ENCODE results near the gene HNRNPH1. TPM values are rescaled to one million over a fixed set of nuclear protein-coding genes. Genes with fewer than 3 reads are reported as not detected.
"Not testable (repeated sequence)": the region's sequence is repeated elsewhere in the genome, so short reads cannot be mapped to it uniquely, and the experiment has no call there.

The HNRNPH1 gene, protein sequence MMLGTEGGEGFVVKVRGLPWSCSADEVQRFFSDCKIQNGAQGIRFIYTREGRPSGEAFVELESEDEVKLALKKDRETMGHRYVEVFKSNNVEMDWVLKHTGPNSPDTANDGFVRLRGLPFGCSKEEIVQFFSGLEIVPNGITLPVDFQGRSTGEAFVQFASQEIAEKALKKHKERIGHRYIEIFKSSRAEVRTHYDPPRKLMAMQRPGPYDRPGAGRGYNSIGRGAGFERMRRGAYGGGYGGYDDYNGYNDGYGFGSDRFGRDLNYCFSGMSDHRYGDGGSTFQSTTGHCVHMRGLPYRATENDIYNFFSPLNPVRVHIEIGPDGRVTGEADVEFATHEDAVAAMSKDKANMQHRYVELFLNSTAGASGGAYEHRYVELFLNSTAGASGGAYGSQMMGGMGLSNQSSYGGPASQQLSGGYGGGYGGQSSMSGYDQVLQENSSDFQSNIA
- total RNA-seq (1,000 to 10,000 TPM; 1,803 to 1,897 TPM), polyA plus RNA-seq (100 to 1,000 TPM in 2 of 3 donors, 10 to 100 TPM in 1; 97.0 to 120 (median 104) TPM), total RNA-seq (1,280 to 2,456 (median 1,485) reads per million in 6 experiments)

DNA sequence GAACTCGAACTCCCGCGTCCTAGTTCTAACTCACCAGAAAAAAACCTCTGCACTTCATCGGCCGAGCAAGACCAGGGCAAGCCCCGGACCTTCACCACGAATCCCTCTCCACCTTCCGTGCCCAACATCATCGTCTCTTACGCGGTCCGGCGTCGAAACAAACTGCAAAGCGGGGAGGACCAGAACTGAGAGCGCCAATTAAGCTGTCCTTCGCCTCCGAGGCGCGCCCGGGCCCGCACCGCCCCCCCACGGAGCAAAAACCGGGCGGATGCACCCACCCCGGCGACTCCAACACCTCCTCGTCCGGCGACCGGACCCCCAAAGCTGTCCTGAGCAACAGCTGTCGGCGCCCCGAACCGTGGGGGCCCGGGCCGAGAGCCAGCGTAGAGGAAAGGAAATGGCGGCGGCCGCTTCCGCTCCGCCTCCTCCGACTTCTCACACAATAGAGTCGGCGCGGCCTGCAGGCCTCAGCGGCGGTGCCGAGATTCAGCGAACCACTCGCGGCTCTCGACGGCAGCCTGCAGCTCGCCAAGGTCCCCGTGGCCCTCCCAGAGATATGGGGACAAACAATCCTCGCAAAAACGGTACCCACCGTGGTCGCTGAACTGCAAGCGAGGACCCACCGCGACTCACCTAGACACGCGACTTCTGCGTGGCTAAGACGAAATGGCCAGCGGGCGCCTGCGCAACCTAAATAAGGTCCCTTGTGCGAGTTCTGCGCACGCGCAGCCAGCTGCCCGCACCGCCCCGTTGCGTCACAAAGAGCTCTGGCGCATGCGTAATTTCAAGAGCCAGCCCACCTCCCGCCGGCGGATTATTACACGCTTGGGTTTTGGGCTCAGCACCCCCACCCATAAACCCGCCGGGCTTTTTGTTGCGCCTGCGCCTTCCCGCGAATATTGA is at the start of gene HNRNPH1:
Gene HNRNPH1, minus strand, starts transcription at position 669 of the 903 bp plus-strand sequence. Its CDS starts 538 bp downstream, at position 131.
- DNase-seq (peak; percentile 92 to 99 (median 99)), ATAC-seq (peak; percentile 70 to 75)
- Mint-ChIP-seq H3K4me3 (peak within 1 kb of the TSS; percentile 94 to 99 (median 98)), H3K9me3 (peaks cover 0 to 3% (median 0%) of the 10 kb centered on the region in 9 donors), H3K27me3 (no peaks in the 10 kb centered on the region), H3K27ac (peak within 1 kb of the TSS; percentile 97 to 100 (median 99)), H3K4me1 (peaks cover 27 to 55% (median 48%) of the 10 kb centered on the region in 4 donors), H3K36me3 (peaks cover 27 to 51% (median 32%) of the 10 kb centered on the region in 3 donors)
- POLR2A ChIA-PET, result interaction anchor here (0.6 to 5.7 kb wide), 42 partner anchors 9 to 1638 kb away, joined by 3 to 60 read pairs (median 5); partner anchors contain the start of genes CLK4, LTC4S, MAML1 and MGAT4B

DNA sequence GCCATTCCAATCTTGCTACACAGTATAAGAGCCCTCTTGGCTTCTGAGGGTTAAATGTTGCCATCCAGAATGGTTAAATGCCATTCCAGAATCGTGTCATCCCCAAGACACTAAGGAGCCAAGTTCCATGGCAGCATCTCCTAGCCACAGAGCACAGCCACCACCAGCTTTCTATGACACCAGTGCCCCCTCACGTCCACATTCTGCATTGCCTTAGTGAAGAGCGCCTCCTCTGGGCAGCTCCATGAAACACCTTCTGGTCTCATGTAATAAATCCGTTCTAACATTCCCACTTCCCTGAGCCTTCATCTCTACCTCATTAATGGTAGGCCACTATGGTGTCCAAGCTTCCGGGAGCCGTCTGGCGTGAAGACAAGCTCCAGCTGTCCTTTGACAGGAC is 44.9 kb upstream of the HNRNPH1 start:
- Mint-ChIP-seq H3K4me1 (no peaks in the 10 kb centered on the region), H3K27ac (no peak overlapping the region), H3K36me3 (peaks cover 0 to 7% (median 0%) of the 10 kb centered on the region in 3 donors), H3K9me3 (no peaks in the 10 kb centered on the region), H3K4me3 (no peak overlapping the region), H3K27me3 (peaks cover 0 to 1% (median 0%) of the 10 kb centered on the region in 5 donors)
- POLR2A ChIA-PET, result no interaction called here
- DNase-seq, result peak in 5 of 10 donors; percentile 24 to 35 (median 31)
- ATAC-seq, result peak; percentile 53 to 64

DNA sequence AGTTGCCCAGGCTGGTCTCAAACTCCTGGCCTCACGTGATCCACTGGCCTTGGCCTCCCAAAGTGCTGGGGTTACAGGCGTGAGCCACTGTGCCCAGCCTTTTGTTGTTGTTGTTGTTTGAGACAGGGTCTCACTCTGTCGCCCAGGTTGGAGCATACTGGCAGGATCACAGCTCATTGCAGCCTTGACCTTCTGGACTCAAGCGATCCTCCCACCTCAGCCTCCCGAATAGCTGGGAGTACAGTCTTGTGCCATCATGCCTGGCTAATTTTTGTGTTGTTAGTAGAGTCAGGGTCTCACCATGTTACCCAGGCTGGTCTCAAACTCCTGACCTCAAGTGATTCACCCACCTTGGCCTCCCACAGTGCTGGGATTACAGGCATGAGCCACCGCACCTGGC is 38.2 kb upstream of the HNRNPH1 start:
- DNase-seq, result not testable (repeated sequence)

DNA sequence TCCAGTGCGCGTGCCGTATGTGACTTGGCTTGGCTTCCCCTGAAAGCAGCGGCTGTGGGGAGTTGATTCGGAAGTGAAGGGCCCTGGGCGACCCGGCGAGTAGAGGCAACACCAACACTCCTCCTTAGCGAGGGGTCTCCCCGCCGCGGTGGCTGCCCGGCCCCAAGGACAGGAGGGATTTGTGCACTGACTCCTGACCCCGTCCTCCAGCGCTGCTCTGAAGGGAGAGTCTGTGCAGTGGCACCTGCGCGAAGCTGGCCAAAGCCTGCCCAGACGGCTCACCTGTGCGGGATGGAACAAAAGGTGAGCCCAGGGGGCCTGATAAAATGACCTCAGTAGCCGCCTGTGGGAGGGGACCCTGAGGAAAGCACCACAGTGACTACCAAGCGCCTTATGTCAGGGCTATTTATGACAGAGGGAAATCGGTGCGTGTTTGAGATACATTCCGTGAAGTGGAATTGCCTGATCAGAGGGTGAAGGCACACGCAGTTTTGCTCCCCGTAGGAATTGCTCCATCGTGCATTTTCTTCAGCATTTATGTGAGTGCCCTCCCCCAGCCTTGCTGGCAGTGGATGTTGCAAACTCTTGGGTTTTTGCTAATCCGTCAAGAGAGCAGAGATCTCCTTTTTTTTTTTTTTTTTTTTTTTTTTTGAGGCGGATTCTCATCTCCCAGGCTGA is 34.8 kb upstream of the HNRNPH1 start:
- not testable (repeated sequence) for H3K27me3 Mint-ChIP-seq, H3K9me3 Mint-ChIP-seq, H3K4me1 Mint-ChIP-seq, H3K36me3 Mint-ChIP-seq
- peak in 2 of 10 donors; percentile 23 for DNase-seq
- peak; percentile 71 to 74 for ATAC-seq
- Mint-ChIP-seq H3K27ac (peak overlapping the region in 3 of 10 donors; percentile 7 to 57 (median 52)), H3K4me3 (peak overlapping the region; percentile 63 to 80 (median 73))
- POLR2A ChIA-PET, result interaction anchor here (0.7 kb wide), 1 partner anchor 20 kb away, joined by 9 read pairs; no protein-coding TSS in a partner anchor

More for the DNA sequence above, 38.2 kb upstream of the HNRNPH1 start:
- H3K27ac Mint-ChIP-seq, ATAC-seq, H3K4me1 Mint-ChIP-seq, H3K9me3 Mint-ChIP-seq, H3K27me3 Mint-ChIP-seq, POLR2A ChIA-PET: not testable (repeated sequence)
- peaks cover 0 to 11% (median 0%) of the 10 kb centered on the region in 3 donors for H3K36me3 Mint-ChIP-seq
- peak overlapping the region in 1 of 10 donors; percentile 24 for H3K4me3 Mint-ChIP-seq

DNA sequence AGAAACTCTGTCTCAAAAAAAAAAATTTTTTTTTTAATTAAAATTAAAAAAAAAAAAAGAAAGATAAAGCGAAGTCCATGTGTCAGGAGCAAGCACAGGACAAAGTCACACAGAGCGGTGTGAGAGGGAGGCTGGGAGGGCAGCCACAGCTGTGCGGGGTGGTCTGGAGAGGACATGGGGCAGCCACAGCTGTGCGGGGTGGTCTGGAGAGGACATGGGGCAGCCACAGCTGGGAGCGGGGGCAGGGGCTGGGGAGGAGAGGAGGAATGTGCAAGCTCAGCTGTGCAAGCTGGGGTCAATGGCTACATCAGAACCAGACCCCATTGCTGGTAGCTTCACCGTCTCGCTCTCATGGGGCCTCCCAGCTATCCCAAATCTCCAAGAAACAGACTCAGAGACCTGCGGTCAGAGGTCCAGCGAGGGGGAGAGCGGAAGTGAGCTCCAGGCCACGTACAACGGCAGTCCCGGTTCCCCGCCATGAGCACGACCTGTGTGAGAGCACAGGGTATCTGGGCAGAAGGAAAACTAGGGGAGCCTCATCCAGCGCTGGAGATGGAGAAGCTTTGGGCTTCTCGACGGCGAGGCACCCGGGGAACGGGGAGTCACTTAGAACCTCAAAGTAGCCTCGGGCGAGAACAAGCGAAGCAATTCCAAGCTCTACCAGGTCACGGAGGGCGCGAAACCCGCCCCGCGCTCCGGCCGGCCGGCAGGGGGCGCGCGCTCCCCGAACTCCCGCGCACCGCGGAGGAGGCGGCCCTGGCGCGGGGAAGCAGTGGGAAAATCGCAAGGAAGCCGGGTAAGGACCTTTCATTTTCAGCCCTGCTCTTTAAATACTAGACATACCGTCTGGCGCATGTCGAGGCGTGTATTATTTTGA is 34.1 kb upstream of the HNRNPH1 start:
- H3K36me3 Mint-ChIP-seq, POLR2A ChIA-PET, H3K4me1 Mint-ChIP-seq, H3K27me3 Mint-ChIP-seq, H3K27ac Mint-ChIP-seq, H3K9me3 Mint-ChIP-seq: not testable (repeated sequence)
- ATAC-seq (peak; percentile 96 to 97), DNase-seq (peak in 2 of 10 donors; percentile 13 to 19)
- H3K4me3 Mint-ChIP-seq, result peak overlapping the region in 1 of 10 donors; percentile 79

DNA sequence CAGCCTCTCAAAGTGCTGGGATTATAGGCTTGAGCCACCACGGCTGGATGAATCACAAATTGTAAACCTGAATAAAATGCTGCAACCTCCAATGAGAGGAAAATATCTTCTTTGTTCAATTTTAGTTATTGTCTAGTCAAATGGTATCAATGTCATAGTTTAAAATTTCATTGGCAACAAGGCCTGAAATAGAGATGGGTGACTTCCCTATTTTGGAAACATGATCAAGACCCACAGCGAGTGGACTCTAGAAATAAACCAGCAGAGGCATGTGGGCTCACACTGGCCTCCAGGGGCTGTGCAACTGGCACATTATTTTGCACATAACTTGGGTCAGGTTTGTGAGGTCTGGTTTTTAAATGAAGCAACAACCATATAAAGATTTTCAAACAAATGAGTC is 29.7 kb upstream of the HNRNPH1 start:
- H3K36me3 Mint-ChIP-seq, H3K27me3 Mint-ChIP-seq, H3K9me3 Mint-ChIP-seq, ATAC-seq, DNase-seq, POLR2A ChIA-PET, H3K4me3 Mint-ChIP-seq, H3K27ac Mint-ChIP-seq, H3K4me1 Mint-ChIP-seq: not testable (repeated sequence)

DNA sequence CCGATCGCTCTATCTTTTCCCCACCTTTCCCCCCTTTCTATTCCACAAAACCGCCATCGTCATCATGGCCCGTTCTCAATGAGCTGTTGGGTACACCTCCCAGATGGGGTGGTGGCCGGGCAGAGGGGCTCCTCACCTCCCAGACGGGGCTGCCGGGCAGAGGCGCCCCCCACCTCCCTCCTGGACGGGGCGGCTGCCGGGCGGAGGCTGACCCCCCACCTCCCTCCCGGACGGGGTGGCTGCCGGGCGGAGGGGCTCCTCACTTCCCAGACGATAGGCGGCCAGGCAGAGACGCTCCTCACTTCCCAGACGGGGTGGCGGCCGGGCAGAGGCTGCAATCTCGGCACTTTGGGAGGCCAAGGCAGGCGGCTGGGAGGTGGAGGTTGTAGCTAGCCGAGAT is 26.8 kb upstream of the HNRNPH1 start:
- ATAC-seq, H3K27ac Mint-ChIP-seq, H3K27me3 Mint-ChIP-seq, H3K4me3 Mint-ChIP-seq, H3K36me3 Mint-ChIP-seq, DNase-seq, H3K4me1 Mint-ChIP-seq, H3K9me3 Mint-ChIP-seq: not testable (repeated sequence)
- POLR2A ChIA-PET, result interaction anchor here (0.8 kb wide), 1 partner anchor 27 kb away, joined by 3 read pairs; the partner anchor contains the start of gene HNRNPH1

DNA sequence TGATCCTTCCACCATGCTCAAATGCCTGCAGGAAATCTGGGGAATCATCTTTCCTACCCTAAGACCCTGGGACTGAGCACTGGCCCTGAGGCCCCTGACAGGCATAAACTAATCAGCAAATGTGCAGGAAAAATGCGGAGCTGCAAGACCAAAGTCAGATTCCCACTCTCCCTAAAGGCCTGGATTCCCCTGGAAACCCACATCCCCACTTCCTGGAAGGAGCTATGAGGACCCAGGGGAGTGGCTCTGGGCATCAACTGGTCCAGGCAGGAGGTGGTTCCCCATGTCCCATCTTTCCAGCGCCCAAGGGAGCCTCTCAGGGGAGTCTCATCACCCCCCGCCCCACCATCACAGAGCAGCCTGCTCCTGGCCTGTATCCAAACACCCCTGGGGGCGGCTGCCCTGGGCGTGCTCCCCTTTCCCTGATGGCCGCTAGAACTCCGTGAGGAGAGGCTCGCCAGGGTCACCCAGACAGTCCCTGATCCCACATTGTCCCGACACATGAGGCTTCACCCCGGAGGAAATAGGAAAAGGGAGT is 25.8 kb upstream of the HNRNPH1 start:
- H3K9me3 Mint-ChIP-seq, H3K36me3 Mint-ChIP-seq, H3K27ac Mint-ChIP-seq, H3K4me1 Mint-ChIP-seq, H3K27me3 Mint-ChIP-seq, H3K4me3 Mint-ChIP-seq, DNase-seq, POLR2A ChIA-PET, ATAC-seq: not testable (repeated sequence)

DNA sequence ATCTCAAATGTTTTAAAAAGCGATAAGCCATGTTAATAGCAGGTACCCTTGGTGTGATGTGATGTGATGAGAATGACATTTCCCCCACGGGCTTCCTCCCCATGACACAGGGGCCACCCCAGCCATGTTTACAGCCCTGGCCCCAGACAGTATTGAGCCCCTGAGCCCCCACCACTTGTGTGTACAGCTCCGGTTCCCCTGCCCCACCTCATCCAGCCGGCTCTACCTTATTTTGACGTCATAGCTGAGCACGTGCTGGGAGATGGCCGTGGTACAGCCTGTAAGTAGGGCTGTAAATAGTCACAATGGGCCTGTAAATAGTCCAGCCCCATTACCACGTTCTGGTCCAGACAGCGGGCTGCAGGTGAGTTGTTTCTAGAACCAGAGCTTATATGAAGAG is 24.9 kb upstream of the HNRNPH1 start:
- POLR2A ChIA-PET, result no interaction called here
- no peaks in the 10 kb centered on the region for H3K36me3 Mint-ChIP-seq
- no peak overlapping the region for H3K27ac Mint-ChIP-seq
- peaks cover 0 to 3% (median 0%) of the 10 kb centered on the region in 9 donors for H3K9me3 Mint-ChIP-seq
- no peak for ATAC-seq
- peaks cover 0 to 1% (median 0%) of the 10 kb centered on the region in 4 donors for H3K4me1 Mint-ChIP-seq
- no peak for DNase-seq
- no peak overlapping the region for H3K4me3 Mint-ChIP-seq
- H3K27me3 Mint-ChIP-seq, result no peaks in the 10 kb centered on the region

DNA sequence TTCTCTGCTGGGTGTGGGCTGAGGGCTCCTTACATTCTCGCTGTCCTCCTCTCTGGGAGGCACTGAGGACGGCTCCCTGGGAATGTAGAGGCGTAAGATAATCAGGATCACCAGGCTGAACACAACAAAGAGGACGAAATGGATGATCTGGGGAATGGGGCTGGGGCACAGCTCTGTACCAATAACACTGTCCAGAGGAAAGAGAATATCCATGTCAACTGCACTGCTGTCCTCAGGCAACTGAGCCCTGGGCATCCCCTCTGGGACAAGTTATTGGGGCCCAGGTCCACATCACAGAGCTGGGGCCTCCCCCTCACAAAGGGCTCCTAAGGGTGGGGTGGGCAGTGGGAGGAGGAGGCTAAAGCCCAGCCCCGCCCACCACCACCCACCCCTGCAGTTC is 21.3 kb upstream of the HNRNPH1 start:
- H3K4me1 Mint-ChIP-seq, DNase-seq, H3K27ac Mint-ChIP-seq, POLR2A ChIA-PET, H3K4me3 Mint-ChIP-seq, H3K9me3 Mint-ChIP-seq, ATAC-seq, H3K27me3 Mint-ChIP-seq, H3K36me3 Mint-ChIP-seq: not testable (repeated sequence)

DNA sequence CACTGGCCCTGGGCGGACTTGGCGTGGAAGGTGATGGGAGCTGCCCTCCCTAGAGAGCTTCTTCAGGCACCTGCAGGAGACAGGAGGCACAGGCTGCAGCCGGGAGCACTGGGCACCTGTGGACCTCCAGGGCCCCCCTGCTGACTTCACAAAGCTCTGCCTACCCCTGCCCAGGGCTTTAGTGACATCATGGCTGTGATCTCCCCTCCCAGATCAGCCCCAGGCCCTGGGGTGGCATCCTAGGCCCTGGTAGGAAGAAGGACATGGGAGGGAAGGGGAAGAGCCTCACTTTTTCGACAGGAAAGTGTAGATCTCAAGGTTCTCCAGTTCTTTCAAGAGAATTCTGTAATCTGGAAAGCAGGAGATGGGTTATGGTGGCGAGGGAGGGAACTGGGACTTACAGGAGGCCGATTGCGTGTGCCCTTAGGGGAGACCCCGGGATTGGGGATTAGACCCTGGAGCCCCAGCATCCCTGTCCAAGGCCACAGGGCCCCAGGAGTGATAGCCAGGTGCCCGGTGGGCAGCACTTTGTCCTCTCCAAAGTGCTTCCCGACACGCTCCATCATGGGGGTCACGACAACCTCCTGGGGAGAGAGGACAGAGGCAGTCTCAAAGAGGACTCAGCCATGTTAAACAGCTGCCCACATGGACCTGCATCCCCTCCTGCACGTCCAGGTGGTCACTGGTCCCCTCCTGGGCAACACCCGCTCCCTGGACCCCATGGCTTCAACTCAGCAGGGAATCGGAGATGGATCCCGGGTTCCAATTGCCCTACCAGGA is 19.9 kb upstream of the HNRNPH1 start:
- H3K36me3 Mint-ChIP-seq, DNase-seq, H3K27ac Mint-ChIP-seq, H3K4me3 Mint-ChIP-seq, H3K27me3 Mint-ChIP-seq, H3K4me1 Mint-ChIP-seq, POLR2A ChIA-PET, ATAC-seq, H3K9me3 Mint-ChIP-seq: not testable (repeated sequence)

Data from naive thymus-derived CD8-positive, alpha-beta T cell (primary cell).